ENCODE data around the gene PIGN. TPM values are rescaled to one million over a fixed set of nuclear protein-coding genes. Genes with fewer than 3 reads are reported as not detected.
"Not testable (repeated sequence)": the region's sequence is repeated elsewhere in the genome, so short reads cannot be mapped to it uniquely, and the experiment has no call there.

Gene PIGN
- total RNA-seq, 6 experiments from 2014 or later = 8.2 to 17.8 (median 13.0) TPM

- no peak for TF ChIP-seq POLR2A (IDR thresholded peaks at IDR 0.05)
- no peak for TF ChIP-seq CTCF (IDR thresholded peaks at IDR 0.05)
- H3K4me1 ChIP-seq = no peaks in the 10 kb centered on the region
- no peaks in the 10 kb centered on the region for H3K27me3 ChIP-seq
- no peaks in the 10 kb centered on the region for H3K36me3 ChIP-seq
- H3K4me3 ChIP-seq = no peak overlapping the region
- intact Hi-C loops (cut with DNase I) = no loop called here
- ATAC-seq = no peak
- WGBS (ENCODE audit: insufficient coverage, low coverage, low lambda C conversion rate, missing lambda C conversion rate) = 82% methylated on average over 2 of the region's 2 CpGs
- DNase-seq = no peak
- no peak overlapping the region for H3K27ac ChIP-seq
- no peaks in the 10 kb centered on the region for H3K9me3 ChIP-seq
Measured at GRCh38 chr18:62044490-62045000, 142.3 kb downstream of the PIGN start.

DNA sequence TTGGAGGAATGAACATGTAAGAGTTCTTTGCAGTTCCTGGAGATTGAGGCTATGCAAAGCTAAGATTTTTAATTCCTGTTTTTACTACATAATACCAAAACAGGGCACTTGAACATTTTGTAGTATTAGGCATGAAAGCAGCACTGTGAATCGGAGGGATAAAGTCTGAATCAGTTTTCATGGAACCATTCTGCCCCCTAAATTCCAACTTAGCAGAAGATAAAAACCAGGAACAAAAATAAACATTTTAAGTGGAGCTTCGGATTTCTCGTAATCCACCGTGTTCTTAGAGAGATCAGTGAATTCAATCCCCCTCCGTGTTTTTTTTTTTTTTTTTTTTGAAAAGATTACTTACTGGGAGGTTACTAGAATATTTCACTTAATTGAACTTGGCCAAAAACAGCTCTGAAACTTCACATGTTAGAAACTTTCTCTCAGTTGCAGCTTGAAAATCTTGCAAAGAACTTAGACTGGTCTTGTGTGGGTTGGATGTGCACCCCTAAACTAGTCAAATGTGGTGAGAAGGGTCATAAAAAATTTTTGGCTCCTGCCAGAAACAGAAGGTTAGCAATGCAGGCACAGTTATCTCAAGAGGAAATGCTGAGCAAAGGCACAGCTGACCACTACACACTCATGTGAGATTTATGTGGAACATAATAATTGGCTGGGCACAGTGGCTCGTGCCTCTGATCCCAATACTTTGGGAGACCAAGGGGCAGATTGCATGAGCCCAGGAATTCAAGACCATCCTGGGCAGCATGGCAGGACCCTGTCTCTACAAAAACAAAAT, 148.7 kb downstream of the PIGN start:
- Histone ChIP-seq H3K9me3 (no peaks in the 10 kb centered on the region), H3K36me3 (no peaks in the 10 kb centered on the region), H3K27me3 (no peaks in the 10 kb centered on the region), H3K4me1 (no peaks in the 10 kb centered on the region), H3K4me3 (no peak overlapping the region), H3K27ac (no peak overlapping the region)
- intact Hi-C loops (cut with DNase I) = no loop called here
- 62% methylated on average over 6 of the region's 6 CpGs for WGBS (ENCODE audit: insufficient coverage, low coverage, low lambda C conversion rate, missing lambda C conversion rate)
- ATAC-seq = no peak
- TF ChIP-seq POLR2A (IDR thresholded peaks at IDR 0.05) (no peak), CTCF (IDR thresholded peaks at IDR 0.05) (no peak)
- DNase-seq = no peak

- H3K4me1 ChIP-seq = no peaks in the 10 kb centered on the region
- no peaks in the 10 kb centered on the region for H3K9me3 ChIP-seq
- H3K36me3 ChIP-seq = no peaks in the 10 kb centered on the region
- 60% methylated on average over 8 of the region's 11 CpGs for WGBS (ENCODE audit: insufficient coverage, low coverage, low lambda C conversion rate, missing lambda C conversion rate)
- DNase-seq (peak in 1 of 3 donors; percentile 60), ATAC-seq (peak; percentile 64 to 91 (median 72))
- no peak for TF ChIP-seq CTCF (IDR thresholded peaks at IDR 0.05)
- TF ChIP-seq POLR2A (IDR thresholded peaks at IDR 0.05) = no peak
- H3K4me3 ChIP-seq = no peak overlapping the region
- no peaks in the 10 kb centered on the region for H3K27me3 ChIP-seq
- no peak overlapping the region for H3K27ac ChIP-seq
- intact Hi-C loops (cut with DNase I) = no loop called here
Measured at GRCh38 chr18:62037012-62037742, 149.7 kb downstream of the PIGN start.

GRCh38 chr18:62034286-62034685, 152.6 kb downstream of the PIGN start:
- intact Hi-C loops (cut with DNase I) = not testable (repeated sequence)

GRCh38 chr18:62033756-62034155, 153.1 kb downstream of the PIGN start:
- Histone ChIP-seq H3K27ac (no peak overlapping the region), H3K27me3 (no peaks in the 10 kb centered on the region), H3K9me3 (no peaks in the 10 kb centered on the region), H3K4me3 (no peak overlapping the region), H3K36me3 (no peaks in the 10 kb centered on the region), H3K4me1 (no peaks in the 10 kb centered on the region)
- TF ChIP-seq CTCF (IDR thresholded peaks at IDR 0.05) (no peak), POLR2A (IDR thresholded peaks at IDR 0.05) (no peak)
- ATAC-seq (no peak), DNase-seq (no peak)
- intact Hi-C loops (cut with DNase I) = no loop called here

More at GRCh38 chr18:62034286-62034685, 152.6 kb downstream of the PIGN start:
- H3K4me1 ChIP-seq, H3K27me3 ChIP-seq, ATAC-seq, H3K9me3 ChIP-seq, H3K4me3 ChIP-seq, H3K27ac ChIP-seq, H3K36me3 ChIP-seq, DNase-seq: not testable (repeated sequence)
- 73% methylated on average over 1 of the region's 3 CpGs for WGBS (ENCODE audit: insufficient coverage, low coverage, low lambda C conversion rate, missing lambda C conversion rate)
